Measurements from ENCODE around the gene NFASC.
A peak's percentile ranks its signal among the peaks of the same experiment; 100 is the strongest.

NFASC gene

GRCh38 chr1:204961765-204962419, 91.2 kb downstream of the NFASC start:
- no peak for DNase-seq

- DNase-seq = no peak
Observed at GRCh38 chr1:204962742-204963632, 92.3 kb downstream of the NFASC start.

GRCh38 chr1:204967451-204967850, 96.8 kb downstream of the NFASC start:
- DNase-seq = no peak

GRCh38 chr1:204968135-204968534, 97.5 kb downstream of the NFASC start:
- no peak for DNase-seq

- no peak for DNase-seq
Observed at GRCh38 chr1:204968951-204969350, 98.3 kb downstream of the NFASC start.

GRCh38 chr1:204970937-204971336, 100.3 kb downstream of the NFASC start:
- DNase-seq = no peak

- DNase-seq = no peak
Observed at GRCh38 chr1:204971517-204972336, 101.1 kb downstream of the NFASC start.

GRCh38 chr1:204972426-204972825, 101.8 kb downstream of the NFASC start:
- no peak for DNase-seq

GRCh38 chr1:204973449-204973848, 102.8 kb downstream of the NFASC start:
- no peak for DNase-seq

- no peak for DNase-seq
Observed at GRCh38 chr1:204974327-204974726, 103.7 kb downstream of the NFASC start.

GRCh38 chr1:204975021-204975420, 104.4 kb downstream of the NFASC start:
- no peak for DNase-seq

- DNase-seq = peak; percentile 66 to 71
Observed at GRCh38 chr1:204975568-204976235, 105.0 kb downstream of the NFASC start.

- DNase-seq = no peak
Observed at GRCh38 chr1:204976646-204977045, 106.0 kb downstream of the NFASC start.

- DNase-seq = no peak
Observed at GRCh38 chr1:204977318-204977717, 106.7 kb downstream of the NFASC start.

GRCh38 chr1:204978782-204979181, 108.1 kb downstream of the NFASC start:
- no peak for DNase-seq

GRCh38 chr1:204979306-204979705, 108.6 kb downstream of the NFASC start:
- DNase-seq = no peak

- DNase-seq = no peak
Observed at GRCh38 chr1:204979891-204980649, 109.4 kb downstream of the NFASC start.

- no peak for DNase-seq
Observed at GRCh38 chr1:204980840-204981405, 110.3 kb downstream of the NFASC start.

- DNase-seq = no peak
Observed at GRCh38 chr1:204983136-204983535, 112.5 kb downstream of the NFASC start.

GRCh38 chr1:204983881-204984280, 113.2 kb downstream of the NFASC start:
- DNase-seq = no peak

GRCh38 chr1:204984499-204984898, 113.8 kb downstream of the NFASC start:
- DNase-seq = no peak

GRCh38 chr1:204986181-204986580, 115.5 kb downstream of the NFASC start:
- DNase-seq = no peak
